Stimulated activated naive B cell treated with anti-CD40 and anti-IgM and Interleukin-4, amounts not matched to agents 10 μg/mL and 1 μg/mL and 100 μg/mL, for 72 hours (primary cell): Measurements from ENCODE around the gene MDM4.
"Not testable (repeated sequence)": the region's sequence is repeated elsewhere in the genome, so short reads cannot be mapped to it uniquely, and the experiment has no call there.

ENCODE experiments used
- ATAC-seq, 2 donors: fragments of 150-1000 bp; cut with Tn5 transposase; replicated peaks; 2 replicates each; pipeline ENCODE4 v1.10.0; 2021; ENCODE audit warnings: moderate library complexity in 1 of 2
- DNase-seq: peaks from one replicate; pipeline ENCODE4 v3.0.0; 2021
- H3K27ac Mint-ChIP-seq: one replicate; pipeline ENCODE4 v1.8.0; 2022; ENCODE audit warnings: mild to moderate bottlenecking, mixed read lengths
- H3K27me3 Mint-ChIP-seq, 2 donors: one replicate each; pipeline ENCODE4 v1.8.0; 2022; ENCODE audit warnings: mixed read lengths in 2 of 2
- H3K36me3 Mint-ChIP-seq, 2 donors: one replicate each; pipeline ENCODE4 v1.8.0; 2022; ENCODE audit warnings: mixed read lengths in 2 of 2, mild to moderate bottlenecking in 1 of 2
- H3K4me1 Mint-ChIP-seq, 2 donors: one replicate each; pipeline ENCODE4 v1.8.0; 2022; ENCODE audit warnings: mixed read lengths in 2 of 2, mild to moderate bottlenecking in 1 of 2
- H3K4me3 Mint-ChIP-seq, 2 donors: one replicate each; pipeline ENCODE4 v1.8.0; 2022; ENCODE audit warnings: mild to moderate bottlenecking in 2 of 2, mixed read lengths in 2 of 2, moderate library complexity in 1 of 2
- H3K9me3 Mint-ChIP-seq, 2 donors: one replicate each; pipeline ENCODE4 v1.8.0; 2022; ENCODE audit warnings: mixed read lengths in 2 of 2, mild to moderate bottlenecking in 1 of 2

MDM4 gene

GRCh38 chr1:204478921-204479320 lies 37.3 kb upstream of the MDM4 start:
- Mint-ChIP-seq H3K9me3 (no peaks in the 10 kb centered on the region), H3K36me3 (peaks cover 27 to 55% of the 10 kb centered on the region in 2 donors), H3K27ac (peak overlapping the region; percentile 93), H3K27me3 (no peaks in the 10 kb centered on the region), H3K4me3 (peak overlapping the region in 1 of 2 donors; percentile 18), H3K4me1 (peaks cover 88 to 100% of the 10 kb centered on the region in 2 donors)
- DNase-seq (no peak), ATAC-seq (no peak)

GRCh38 chr1:204479387-204480136 lies 36.6 kb upstream of the MDM4 start:
- Mint-ChIP-seq H3K4me1 (peaks cover 87 to 99% of the 10 kb centered on the region in 2 donors), H3K4me3 (peak overlapping the region; percentile 18 to 24)
- no peak for DNase-seq

GRCh38 chr1:204480515-204480914 lies 35.7 kb upstream of the MDM4 start:
- Mint-ChIP-seq H3K36me3 (peaks cover 29 to 55% of the 10 kb centered on the region in 2 donors), H3K27me3 (no peaks in the 10 kb centered on the region), H3K27ac (peak overlapping the region; percentile 96), H3K4me1 (peaks cover 87 to 99% of the 10 kb centered on the region in 2 donors), H3K9me3 (no peaks in the 10 kb centered on the region), H3K4me3 (peak overlapping the region; percentile 76 to 77)
- DNase-seq, result peak; percentile 82
- peak; percentile 83 to 88 for ATAC-seq

More at GRCh38 chr1:204479387-204480136, 36.6 kb upstream of the MDM4 start:
- peaks cover 24 to 53% of the 10 kb centered on the region in 2 donors for H3K36me3 Mint-ChIP-seq
- H3K27me3 Mint-ChIP-seq, result no peaks in the 10 kb centered on the region
- ATAC-seq, result no peak
- no peaks in the 10 kb centered on the region for H3K9me3 Mint-ChIP-seq
- H3K27ac Mint-ChIP-seq, result peak overlapping the region; percentile 93

GRCh38 chr1:204483791-204484190 lies 32.4 kb upstream of the MDM4 start:
- DNase-seq (no peak), ATAC-seq (no peak)
- Mint-ChIP-seq H3K4me3 (peak overlapping the region in 1 of 2 donors; percentile 1), H3K27ac (peak overlapping the region; percentile 16), H3K36me3 (peaks cover 35 to 48% of the 10 kb centered on the region in 2 donors), H3K27me3 (no peaks in the 10 kb centered on the region), H3K9me3 (no peaks in the 10 kb centered on the region), H3K4me1 (peaks cover 67 to 82% of the 10 kb centered on the region in 2 donors)

GRCh38 chr1:204486513-204487255 lies 29.5 kb upstream of the MDM4 start:
- not testable (repeated sequence) for H3K27me3 Mint-ChIP-seq, H3K9me3 Mint-ChIP-seq, DNase-seq, H3K4me3 Mint-ChIP-seq, ATAC-seq
- peak overlapping the region; percentile 59 for H3K27ac Mint-ChIP-seq
- peaks cover 41 to 54% of the 10 kb centered on the region in 2 donors for H3K36me3 Mint-ChIP-seq
- H3K4me1 Mint-ChIP-seq, result peaks cover 55 to 77% of the 10 kb centered on the region in 2 donors

GRCh38 chr1:204487256-204487615 lies 29.0 kb upstream of the MDM4 start:
- Mint-ChIP-seq H3K9me3 (no peaks in the 10 kb centered on the region), H3K36me3 (peaks cover 41 to 57% of the 10 kb centered on the region in 2 donors), H3K27ac (peak overlapping the region; percentile 53), H3K4me3 (no peak overlapping the region), H3K4me1 (peaks cover 56 to 77% of the 10 kb centered on the region in 2 donors), H3K27me3 (no peaks in the 10 kb centered on the region)
- no peak for DNase-seq
- no peak for ATAC-seq

- no peak overlapping the region for H3K27ac Mint-ChIP-seq
- H3K4me1 Mint-ChIP-seq, result peaks cover 54 to 78% of the 10 kb centered on the region in 2 donors
- H3K27me3 Mint-ChIP-seq, result no peaks in the 10 kb centered on the region
- DNase-seq (no peak), ATAC-seq (no peak)
- H3K4me3 Mint-ChIP-seq, result peak overlapping the region; percentile 98
- no peaks in the 10 kb centered on the region for H3K9me3 Mint-ChIP-seq
- H3K36me3 Mint-ChIP-seq, result peaks cover 22 to 39% of the 10 kb centered on the region in 2 donors
Observed at GRCh38 chr1:204491655-204492054, 24.6 kb upstream of the MDM4 start.

GRCh38 chr1:204493145-204493983 lies 22.8 kb upstream of the MDM4 start:
- Mint-ChIP-seq H3K36me3 (peaks cover 15 to 29% of the 10 kb centered on the region in 2 donors), H3K9me3 (no peaks in the 10 kb centered on the region), H3K4me1 (peaks cover 60 to 84% of the 10 kb centered on the region in 2 donors), H3K4me3 (peak overlapping the region; percentile 98), H3K27ac (peak overlapping the region; percentile 98), H3K27me3 (no peaks in the 10 kb centered on the region)
- ATAC-seq (no peak), DNase-seq (no peak)

- no peaks in the 10 kb centered on the region for H3K27me3 Mint-ChIP-seq
- ATAC-seq, result peak; percentile 37 to 40
Observed at GRCh38 chr1:204493984-204494280, 22.3 kb upstream of the MDM4 start.

GRCh38 chr1:204494281-204495077 lies 21.7 kb upstream of the MDM4 start, which contains the start of gene PIK3C2B:
Gene PIK3C2B, minus strand, starts transcription at chr1:204494805. Its CDS starts 25,003 bp downstream, at chr1:204469802.
- H3K27me3 Mint-ChIP-seq, result no peaks in the 10 kb centered on the region
- H3K4me1 Mint-ChIP-seq, result peaks cover 65 to 84% of the 10 kb centered on the region in 2 donors
- H3K27ac Mint-ChIP-seq, result peak within 1 kb of the TSS; percentile 98
- no peaks in the 10 kb centered on the region for H3K9me3 Mint-ChIP-seq
- peak within 1 kb of the TSS; percentile 98 for H3K4me3 Mint-ChIP-seq
- peak; percentile 85 to 88 for ATAC-seq
- DNase-seq, result peak; percentile 78
- H3K36me3 Mint-ChIP-seq, result peaks cover 9 to 21% of the 10 kb centered on the region in 2 donors

More at GRCh38 chr1:204493984-204494280, 22.3 kb upstream of the MDM4 start:
- Mint-ChIP-seq H3K9me3 (no peaks in the 10 kb centered on the region), H3K27ac (peak overlapping the region; percentile 98), H3K4me1 (peaks cover 61 to 84% of the 10 kb centered on the region in 2 donors), H3K36me3 (peaks cover 11 to 24% of the 10 kb centered on the region in 2 donors), H3K4me3 (peak overlapping the region; percentile 98)
- no peak for DNase-seq

- H3K4me3 Mint-ChIP-seq, result peak overlapping the region; percentile 98
- no peaks in the 10 kb centered on the region for H3K9me3 Mint-ChIP-seq
- ATAC-seq, result peak; percentile 56 to 62
- peaks cover 3 to 15% of the 10 kb centered on the region in 2 donors for H3K36me3 Mint-ChIP-seq
- DNase-seq, result no peak
- peaks cover 61 to 80% of the 10 kb centered on the region in 2 donors for H3K4me1 Mint-ChIP-seq
- peak overlapping the region; percentile 98 for H3K27ac Mint-ChIP-seq
- H3K27me3 Mint-ChIP-seq, result no peaks in the 10 kb centered on the region
Observed at GRCh38 chr1:204495078-204495753, 21.0 kb upstream of the MDM4 start.

- Mint-ChIP-seq H3K4me3 (peak overlapping the region; percentile 98), H3K9me3 (no peaks in the 10 kb centered on the region), H3K27me3 (no peaks in the 10 kb centered on the region), H3K36me3 (peaks cover 0 to 11% of the 10 kb centered on the region in 2 donors), H3K4me1 (peaks cover 57 to 75% of the 10 kb centered on the region in 2 donors), H3K27ac (peak overlapping the region; percentile 87)
- ATAC-seq (no peak), DNase-seq (no peak)
Observed at GRCh38 chr1:204495777-204496176, 20.4 kb upstream of the MDM4 start.

- H3K27ac Mint-ChIP-seq, result peak overlapping the region; percentile 87
- H3K27me3 Mint-ChIP-seq, result no peaks in the 10 kb centered on the region
- no peak for ATAC-seq
- peaks cover 41 to 62% of the 10 kb centered on the region in 2 donors for H3K4me1 Mint-ChIP-seq
- no peaks in the 10 kb centered on the region for H3K9me3 Mint-ChIP-seq
- H3K4me3 Mint-ChIP-seq, result no peak overlapping the region
- no peaks in the 10 kb centered on the region for H3K36me3 Mint-ChIP-seq
- DNase-seq, result no peak
Observed at GRCh38 chr1:204498981-204499380, 17.2 kb upstream of the MDM4 start.
